ENCODE data around the gene PLA2G4A.

DNA sequence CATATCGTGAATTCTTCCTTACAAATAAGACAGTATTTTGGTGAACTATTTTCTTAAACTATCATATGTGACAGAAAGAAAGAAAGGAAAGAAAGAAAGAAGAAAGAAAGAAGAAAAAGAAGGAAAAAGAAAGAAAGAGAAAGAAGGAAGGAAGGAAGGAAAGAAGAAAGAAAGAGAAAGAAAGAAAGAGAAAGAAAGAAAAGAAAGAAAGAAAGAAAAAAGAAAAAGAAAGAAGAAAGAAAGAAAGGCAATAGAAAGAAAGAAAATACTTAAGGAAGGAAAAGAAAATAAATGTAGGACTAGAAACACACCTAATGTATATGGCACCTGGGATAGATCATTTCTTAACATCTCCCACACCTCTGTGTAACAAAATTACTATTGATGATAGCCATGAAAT, 120.4 kb downstream of the PLA2G4A start:
- TF ChIP-seq, protein P1, sequence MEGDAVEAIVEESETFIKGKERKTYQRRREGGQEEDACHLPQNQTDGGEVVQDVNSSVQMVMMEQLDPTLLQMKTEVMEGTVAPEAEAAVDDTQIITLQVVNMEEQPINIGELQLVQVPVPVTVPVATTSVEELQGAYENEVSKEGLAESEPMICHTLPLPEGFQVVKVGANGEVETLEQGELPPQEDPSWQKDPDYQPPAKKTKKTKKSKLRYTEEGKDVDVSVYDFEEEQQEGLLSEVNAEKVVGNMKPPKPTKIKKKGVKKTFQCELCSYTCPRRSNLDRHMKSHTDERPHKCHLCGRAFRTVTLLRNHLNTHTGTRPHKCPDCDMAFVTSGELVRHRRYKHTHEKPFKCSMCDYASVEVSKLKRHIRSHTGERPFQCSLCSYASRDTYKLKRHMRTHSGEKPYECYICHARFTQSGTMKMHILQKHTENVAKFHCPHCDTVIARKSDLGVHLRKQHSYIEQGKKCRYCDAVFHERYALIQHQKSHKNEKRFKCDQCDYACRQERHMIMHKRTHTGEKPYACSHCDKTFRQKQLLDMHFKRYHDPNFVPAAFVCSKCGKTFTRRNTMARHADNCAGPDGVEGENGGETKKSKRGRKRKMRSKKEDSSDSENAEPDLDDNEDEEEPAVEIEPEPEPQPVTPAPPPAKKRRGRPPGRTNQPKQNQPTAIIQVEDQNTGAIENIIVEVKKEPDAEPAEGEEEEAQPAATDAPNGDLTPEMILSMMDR (IDR thresholded peaks at IDR 0.05): no peak
- TF ChIP-seq POLR2A (IDR thresholded peaks at IDR 0.05): no peak
